B cell (primary cell): ENCODE data around the gene IGLL5. TPM values are rescaled to one million over a fixed set of nuclear protein-coding genes. Genes with fewer than 3 reads are reported as not detected.

ENCODE experiments used
- ATAC-seq: fragments of 200-7000 bp; cut with Tn5 transposase; one replicate; pipeline ENCODE4 v1.10.0; 2021; ENCODE audit warnings: low read depth, mild to moderate bottlenecking, moderate number of reproducible peaks, moderate library complexity
- CTCF ChIA-PET: fragments of 350-600 bp; sonication (Branson Sonifier 250); formaldehyde crosslinking; loops from one replicate; lab custom pipeline; 2021; ENCODE audit warnings: antibody characterized with exemption, inconsistent platforms; lab: Charles Lee
- POLR2A ChIA-PET: fragments of 350-600 bp; sonication (Branson Sonifier 250); formaldehyde crosslinking; loops from one replicate; lab custom pipeline; 2021; ENCODE audit warnings: antibody characterized with exemption; lab: Charles Lee
- DNase-seq: peaks from one replicate; pipeline ENCODE4 v3.0.0; 2013
- H2AFZ ChIP-seq: 2 replicates; pipeline ENCODE4 v1.6.1; 2012; ENCODE audit warnings: mild to moderate bottlenecking, low read depth, low read length; ENCODE audit not compliant: insufficient read depth, poor library complexity, severe bottlenecking
- H3K27ac ChIP-seq, 2 donors: 1 replicate in 1 of 2; 2 replicates in 1 of 2; pipeline ENCODE4 v1.5.1; 2012 to 2013; ENCODE audit warnings: low read length in 2 of 2, mild to moderate bottlenecking in 2 of 2, moderate library complexity in 1 of 2
- H3K27me3 ChIP-seq, 4 experiments: fragments of 200-600 bp in 1 of 4; sonication (generic) in 1 of 4; replicated peaks in 1 of 4; 1 replicate in 2 of 4; 2 replicates in 2 of 4; pipeline versions ENCODE4 v1.6.1 to v1.7.0; 2013 to 2016; ENCODE audit warnings: low read length in 3 of 4, mild to moderate bottlenecking in 2 of 4, mixed read lengths in 1 of 4, moderate library complexity in 1 of 4; ENCODE audit not compliant: insufficient read depth in 4 of 4, control insufficient read depth in 3 of 4; ENCODE audit errors: control extremely low read depth in 1 of 4
- H3K36me3 ChIP-seq, 2 experiments: replicated peaks in 1 of 2; 1 replicate in 1 of 2; 2 replicates in 1 of 2; pipeline versions ENCODE4 v1.6.1 to v1.7.1; 2013; ENCODE audit warnings: low read length in 1 of 2; ENCODE audit not compliant: insufficient read depth in 2 of 2, control insufficient read depth in 1 of 2; ENCODE audit errors: control extremely low read depth in 1 of 2, extremely low read depth in 1 of 2
- H3K4me1 ChIP-seq, 2 donors: fragments of 200-600 bp in 1 of 2; sonication (generic) in 1 of 2; 1 replicate in 1 of 2; 2 replicates in 1 of 2; pipeline versions ENCODE4 v1.5.1 to v1.6.1; 2013 to 2017; ENCODE audit warnings: low read length in 2 of 2; ENCODE audit not compliant: control insufficient read depth in 2 of 2, insufficient read depth in 2 of 2
- H3K4me2 ChIP-seq: replicated peaks from 2 replicates; pipeline ENCODE3; 2012; ENCODE audit warnings: mild to moderate bottlenecking, low read depth, low read length; ENCODE audit not compliant: poor library complexity, severe bottlenecking
- H3K4me3 ChIP-seq, 5 experiments: fragments of 200-600 bp in 1 of 5; sonication (generic) in 1 of 5; 1 replicate in 3 of 5; 2 replicates in 2 of 5; pipeline versions ENCODE4 v1.5.1 to v1.7.0; 2011 to 2016; ENCODE audit warnings: low read length in 4 of 5, mild to moderate bottlenecking in 4 of 5, low read depth in 2 of 5, control low read depth in 1 of 5, moderate library complexity in 1 of 5; ENCODE audit not compliant: insufficient read depth in 1 of 5; ENCODE audit errors: control extremely low read depth in 1 of 5, extremely low read depth in 1 of 5
- H3K79me2 ChIP-seq: fragments of 200-600 bp; sonication (generic); one replicate; pipeline ENCODE4 v1.6.0; 2016; ENCODE audit warnings: low read length; ENCODE audit not compliant: control insufficient read depth, insufficient read depth
- H3K9ac ChIP-seq: fragments of 200-600 bp; sonication (generic); 2 replicates; pipeline ENCODE4 v1.6.1; 2017; ENCODE audit warnings: mild to moderate bottlenecking, low read length, moderate library complexity
- H3K9me3 ChIP-seq, 3 donors: one replicate each; pipeline versions ENCODE4 v1.6.1 to v1.7.1; 2013; ENCODE audit warnings: low read length in 2 of 3; ENCODE audit not compliant: control insufficient read depth in 2 of 3, insufficient read depth in 1 of 3; ENCODE audit errors: control extremely low read depth in 1 of 3
- H4K20me1 ChIP-seq: 2 replicates; pipeline ENCODE4 v1.6.0; 2012; ENCODE audit warnings: mild to moderate bottlenecking, low read length; ENCODE audit not compliant: insufficient read depth, control insufficient read depth, poor library complexity, severe bottlenecking
- H3K27ac Mint-ChIP-seq: one replicate; pipeline ENCODE4 v1.8.0; 2021; ENCODE audit warnings: mixed read lengths
- H3K27me3 Mint-ChIP-seq: one replicate; pipeline ENCODE4 v1.8.0; 2021; ENCODE audit warnings: mixed read lengths
- H3K4me1 Mint-ChIP-seq: one replicate; pipeline ENCODE4 v1.8.0; 2021; ENCODE audit warnings: mixed read lengths
- H3K4me3 Mint-ChIP-seq: one replicate; pipeline ENCODE4 v1.8.0; 2021; ENCODE audit warnings: mixed read lengths
- H3K9me3 Mint-ChIP-seq: one replicate; pipeline ENCODE4 v1.8.0; 2022; ENCODE audit warnings: mixed read lengths; ENCODE audit not compliant: insufficient read depth
- CTCF ChIP-seq: fragments of 200-600 bp; IDR thresholded peaks from one replicate; pipeline ENCODE4 v1.8.0; 2022; ENCODE audit warnings: antibody characterized with exemption, mild to moderate bottlenecking
- EZH2 ChIP-seq: IDR thresholded peaks from 2 replicates; pipeline ENCODE4 v1.6.1; 2012; ENCODE audit warnings: borderline replicate concordance, low read depth, mild to moderate bottlenecking, moderate library complexity, low read length; ENCODE audit not compliant: insufficient read depth, poor library complexity, severe bottlenecking
- WGBS: methylation state at CpG from one replicate; pipeline ENCODE4 v1.1.5; 2013; ENCODE audit warnings: missing lambda C conversion rate; ENCODE audit not compliant: insufficient coverage; 5-methylcytosine and 5-hydroxymethylcytosine counted together
- intact Hi-C: fragments of 100-400 bp; cut with micrococcal nuclease; formaldehyde crosslinking; loops from one replicate; pipeline ENCODE4 v1.10.0; 2022
- polyA plus RNA-seq: library from polyadenylated mRNA; depleted of rRNA; stranded (reverse); fragments of >200 nt; gene quantifications from 2 replicates; pipeline ENCODE4 v1.2.3, GENCODE V29; 2012
- total RNA-seq, 2 donors: library from RNA; stranded (reverse); fragments of 120-200 nt in 1 of 2; gene quantifications; 1 replicate in 1 of 2; 2 replicates in 1 of 2; pipeline versions ENCODE4 v1.2.3 to v1.2.4, GENCODE V29; 2013 to 2022

Gene IGLL5
- total and polyA plus RNA-seq, 2 donors (not counting 1 experiment from before 2014, with no cell fraction given): 39.8 to 365 TPM

GRCh38 chr22:22863001-22863400 lies 24.6 kb upstream of the IGLL5 start:
- Histone ChIP-seq H3K27ac (no peak overlapping the region), H2AFZ (no peak overlapping the region), H3K27me3 (no peaks in the 10 kb centered on the region), H3K4me3 (no peak overlapping the region), H3K4me1 (peaks cover 36 to 44% of the 10 kb centered on the region in 2 donors), H3K4me2 (no peak overlapping the region), H3K79me2 (no peaks in the 10 kb centered on the region), H3K9ac (no peak overlapping the region), H4K20me1 (no peaks in the 10 kb centered on the region), H3K9me3 (peaks cover 0 to 11% (median 1%) of the 10 kb centered on the region in 3 donors), H3K36me3 (no peaks in the 10 kb centered on the region)
- Mint-ChIP-seq H3K4me1 (peaks cover 53% of the 10 kb centered on the region), H3K27me3 (peaks cover 4% of the 10 kb centered on the region), H3K27ac (no peak overlapping the region), H3K9me3 (no peaks in the 10 kb centered on the region), H3K4me3 (no peak overlapping the region)
- POLR2A ChIA-PET: no interaction called here
- no CpG with 5 or more reads among the region's 2 CpGs for WGBS
- no peak for DNase-seq
- ATAC-seq: no peak
- CTCF ChIA-PET: interaction anchor here (1.3 to 4.4 kb wide), 4 partner anchors 14 to 92 kb away, joined by 4 to 31 read pairs (median 9); no protein-coding TSS in a partner anchor
- intact Hi-C loops: no loop called here
- TF ChIP-seq EZH2 (no peak), CTCF (no peak)

- ATAC-seq: peak; percentile 78
- POLR2A ChIA-PET: interaction anchor here (0.8 to 1.3 kb wide), 3 partner anchors 20 to 64 kb away, joined by 3 to 4 read pairs (median 4); no protein-coding TSS in a partner anchor
- H4K20me1 ChIP-seq: no peaks in the 10 kb centered on the region
- DNase-seq: peak; percentile 77
- peak overlapping the region; percentile 39 for H3K4me3 Mint-ChIP-seq
- no peak for TF ChIP-seq CTCF
- no peak for TF ChIP-seq EZH2
- no peak overlapping the region for H2AFZ ChIP-seq
- H3K4me1 ChIP-seq: peaks cover 29 to 35% of the 10 kb centered on the region in 2 donors
- H3K27me3 ChIP-seq: no peaks in the 10 kb centered on the region
- H3K9me3 ChIP-seq: peaks cover 0 to 14% (median 0%) of the 10 kb centered on the region in 3 donors
- peak overlapping the region; percentile 42 for H3K4me2 ChIP-seq
- peaks cover 44% of the 10 kb centered on the region for H3K4me1 Mint-ChIP-seq
- H3K36me3 ChIP-seq: no peaks in the 10 kb centered on the region
- peaks cover 4% of the 10 kb centered on the region for H3K27me3 Mint-ChIP-seq
- H3K27ac ChIP-seq: peak overlapping the region; percentile 39 to 45
- peak overlapping the region; percentile 74 for H3K27ac Mint-ChIP-seq
- H3K4me3 ChIP-seq: no peak overlapping the region
- WGBS: 10% methylated on average over 2 of the region's 5 CpGs
- H3K9me3 Mint-ChIP-seq: no peaks in the 10 kb centered on the region
- no peak overlapping the region for H3K9ac ChIP-seq
- CTCF ChIA-PET: interaction anchor here (0.7 to 4.4 kb wide), 14 partner anchors 8 to 402 kb away, joined by 3 to 31 read pairs (median 4); no protein-coding TSS in a partner anchor
- no peaks in the 10 kb centered on the region for H3K79me2 ChIP-seq
- intact Hi-C loops: loop anchor here (2.0 kb wide), 2 partner anchors 13 to 19 kb away; no protein-coding TSS in a partner anchor
These were observed 22.1 kb upstream of the IGLL5 start for GRCh38 chr22:22865311-22866072.
